IMR-90 (cell line): ENCODE data around the gene SMAD7. TPM values are rescaled to one million over a fixed set of nuclear protein-coding genes. Genes with fewer than 3 reads are reported as not detected.

Experiments
- ATAC-seq: fragments of 200-7000 bp; cut with Tn5 transposase; 2 replicates; pipeline ENCODE4 v1.9.1; 2020; ENCODE audit warnings: low read depth, mild to moderate bottlenecking, moderate library complexity
- BruUV-seq: library from RNA; stranded (reverse); fragments of 400-500 nt; replicated peaks from 2 replicates; lab custom pipeline; 2021; lab: Mats Ljungman, UMichigan
- CTCF ChIA-PET: fragments of 300-600 bp; formaldehyde crosslinking; extraction: SDS; loops from one replicate; lab custom pipeline; 2021; ENCODE audit warnings: antibody characterized with exemption; lab: Yijun Ruan, JAX
- POLR2A ChIA-PET: fragments of 300-600 bp; sonication (Branson Sonifier 250); formaldehyde crosslinking; loops from one replicate; lab custom pipeline; 2022; ENCODE audit warnings: antibody characterized with exemption; ENCODE audit not compliant: unreplicated experiment; lab: Charles Lee
- DNase-seq: peaks from one replicate; pipeline ENCODE4 v3.0.0; 2013
- H2AFZ ChIP-seq: replicated peaks from 2 replicates; pipeline ENCODE3; 2013; ENCODE audit warnings: low read length, mild to moderate bottlenecking; ENCODE audit not compliant: poor library complexity
- H2AK5ac ChIP-seq: 2 replicates; pipeline ENCODE4 v1.6.1; 2013; ENCODE audit warnings: low read depth, low read length, inconsistent platforms
- H2AK9ac ChIP-seq: replicated peaks from 2 replicates; pipeline ENCODE3; 2013; ENCODE audit warnings: mild to moderate bottlenecking, low read depth, low read length, moderate library complexity; ENCODE audit not compliant: poor library complexity
- H2BK120ac ChIP-seq: 2 replicates; pipeline ENCODE4 v1.6.1; 2013; ENCODE audit warnings: low read depth, low read length, inconsistent platforms
- H2BK15ac ChIP-seq: 3 replicates; pipeline ENCODE4 v1.6.1; 2013; ENCODE audit warnings: low read depth, low read length, inconsistent platforms
- H2BK20ac ChIP-seq: 2 replicates; pipeline ENCODE4 v1.6.1; 2013; ENCODE audit warnings: low read depth, mild to moderate bottlenecking, inconsistent platforms, low read length, moderate library complexity
- H2BK5ac ChIP-seq: 2 replicates; pipeline ENCODE4 v1.6.1; 2013; ENCODE audit warnings: mild to moderate bottlenecking, low read depth, low read length, inconsistent platforms; ENCODE audit not compliant: poor library complexity, severe bottlenecking
- H3K14ac ChIP-seq: replicated peaks from 2 replicates; pipeline ENCODE4 v1.6.1; 2013; ENCODE audit warnings: low read depth, low read length, inconsistent platforms
- H3K18ac ChIP-seq: 2 replicates; pipeline ENCODE4 v1.6.1; 2013; ENCODE audit warnings: low read depth, low read length, control low read depth
- H3K23ac ChIP-seq: 2 replicates; pipeline ENCODE4 v1.6.1; 2013; ENCODE audit warnings: low read depth, low read length, inconsistent platforms
- H3K27ac ChIP-seq: 2 replicates; pipeline ENCODE4 v1.5.1; 2013; ENCODE audit warnings: mild to moderate bottlenecking, control low read depth, low read length; ENCODE audit not compliant: insufficient read depth
- H3K27me3 ChIP-seq: 2 replicates; pipeline ENCODE4 v1.6.1; 2013; ENCODE audit warnings: low read length; ENCODE audit not compliant: control insufficient read depth, insufficient read depth
- H3K36me3 ChIP-seq: 2 replicates; pipeline ENCODE4 v1.6.1; 2013; ENCODE audit warnings: low read length, mixed read lengths; ENCODE audit not compliant: control insufficient read depth, insufficient read depth
- H3K4ac ChIP-seq: 2 replicates; pipeline ENCODE4 v1.6.1; 2013; ENCODE audit warnings: low read depth, low read length, inconsistent platforms
- H3K4me1 ChIP-seq: 2 replicates; pipeline ENCODE4 v1.6.1; 2013; ENCODE audit warnings: low read length, mixed read lengths; ENCODE audit not compliant: control insufficient read depth, insufficient read depth
- H3K4me2 ChIP-seq: 2 replicates; pipeline ENCODE4 v1.6.1; 2013; ENCODE audit warnings: low read depth, mild to moderate bottlenecking, control low read depth, low read length, moderate library complexity
- H3K4me3 ChIP-seq: 2 replicates; pipeline ENCODE4 v1.5.1; 2013; ENCODE audit warnings: low read depth, mild to moderate bottlenecking, control low read depth, low read length, moderate library complexity; ENCODE audit not compliant: insufficient read depth
- H3K56ac ChIP-seq: 2 replicates; pipeline ENCODE4 v1.6.1; 2013; ENCODE audit warnings: low read length, inconsistent platforms; ENCODE audit not compliant: insufficient read depth; ENCODE audit errors: extremely low read depth
- H3K79me1 ChIP-seq, 2 experiments: 2 replicates each; pipeline ENCODE4 v1.6.1; 2013; ENCODE audit warnings: low read length in 2 of 2, inconsistent platforms in 1 of 2, low read depth in 1 of 2
- H3K9ac ChIP-seq: 2 replicates; pipeline ENCODE4 v1.6.1; 2013; ENCODE audit warnings: low read depth, low read length, control low read depth
- H3K9me1 ChIP-seq: 2 replicates; pipeline ENCODE4 v1.6.1; 2013; ENCODE audit warnings: low read length, inconsistent platforms; ENCODE audit not compliant: insufficient read depth
- H3K9me3 ChIP-seq: 2 replicates; pipeline ENCODE4 v1.6.1; 2013; ENCODE audit warnings: low read length; ENCODE audit not compliant: control insufficient read depth, insufficient read depth
- H4K20me1 ChIP-seq: 2 replicates; pipeline ENCODE4 v1.6.1; 2013; ENCODE audit warnings: low read length, inconsistent platforms; ENCODE audit not compliant: insufficient read depth
- H4K5ac ChIP-seq: 2 replicates; pipeline ENCODE4 v1.6.1; 2013; ENCODE audit warnings: mild to moderate bottlenecking, low read depth, low read length, control low read depth
- H4K8ac ChIP-seq, 2 experiments: 2 replicates each; pipeline ENCODE4 v1.6.1; 2013; ENCODE audit warnings: low read depth in 2 of 2, low read length in 2 of 2, control low read depth in 1 of 2, inconsistent platforms in 1 of 2
- H4K91ac ChIP-seq: 2 replicates; pipeline ENCODE4 v1.6.1; 2013; ENCODE audit warnings: low read depth, low read length, inconsistent platforms; ENCODE audit not compliant: insufficient read depth
- CHD1 ChIP-seq: IDR thresholded peaks from 2 replicates; pipeline ENCODE4 v1.6.1; 2012; ENCODE audit warnings: low read depth, low read length, improper control_type of control experiment
- CTCF ChIP-seq: conservative IDR thresholded peaks from 2 replicates; pipeline ENCODE4 v1.5.1; 2012; ENCODE audit warnings: mild to moderate bottlenecking, low read depth, low read length, improper control_type of control experiment
- FOS ChIP-seq: fragments of 150-350 bp; IDR thresholded peaks from 2 replicates; pipeline ENCODE4 v1.6.1; 2016; ENCODE audit warnings: low read depth, low read length
- MAZ ChIP-seq: IDR thresholded peaks from 2 replicates; pipeline ENCODE4 v1.6.1; 2012; ENCODE audit warnings: low read depth, mild to moderate bottlenecking, low read length, improper control_type of control experiment, moderate library complexity, borderline replicate concordance
- NFE2L2 ChIP-seq: fragments of 150-350 bp; IDR thresholded peaks from 2 replicates; pipeline ENCODE4 v1.6.1; 2016; ENCODE audit warnings: low read depth, mild to moderate bottlenecking, low read length
- RCOR1 ChIP-seq: IDR thresholded peaks from 2 replicates; pipeline ENCODE4 v1.6.1; 2012; ENCODE audit warnings: mild to moderate bottlenecking, low read length, improper control_type of control experiment; ENCODE audit not compliant: insufficient replicate concordance
- USF2 ChIP-seq: fragments of 150-350 bp; IDR thresholded peaks from 2 replicates; pipeline ENCODE4 v1.6.1; 2017; ENCODE audit warnings: mild to moderate bottlenecking, antibody characterized with exemption, low read length, low read depth
- WGBS, 2 experiments: methylation state at CpG; one replicate each; pipeline versions ENCODE4 v1.1.5 to v1.1.7; 2013; ENCODE audit warnings: missing lambda C conversion rate in 2 of 2; ENCODE audit not compliant: insufficient read length in 1 of 2; ENCODE audit errors: extremely low coverage in 2 of 2; 5-methylcytosine and 5-hydroxymethylcytosine counted together
- dilution Hi-C: fragments of 300-500 bp; cut with HindIII; formaldehyde crosslinking; loops from one replicate; pipeline ENCODE4 v1.14.3; 2018; ENCODE audit warnings: low sequenced_read_pairs; ENCODE audit not compliant: unreplicated experiment
- in situ Hi-C: fragments of 300-500 bp; cut with MboI; formaldehyde crosslinking; loops from 3 replicates; pipeline ENCODE4 v1.14.3; 2019; ENCODE audit warnings: low sequenced_read_pairs, inconsistent platforms, mixed read lengths
- intact Hi-C: fragments of 100-400 bp; cut with micrococcal nuclease; formaldehyde crosslinking; loops from 2 replicates; pipeline ENCODE4 v1.10.0; 2022
- polyA plus RNA-seq, 3 experiments: library from polyadenylated mRNA; depleted of rRNA; stranded (reverse); fragments of >200 nt; gene quantifications; 2 replicates each; pipeline ENCODE4 v1.2.3, GENCODE V29; 2012; ENCODE audit warnings: low replicate concordance in 1 of 3
- total RNA-seq: library from RNA; depleted of rRNA; stranded (reverse); fragments of >200 nt; gene quantifications from 2 replicates; pipeline ENCODE4 v1.2.3, GENCODE V29; 2012

SMAD7 gene
- total and polyA plus RNA-seq, 2 of the 4 experiments (the other 2 are of a cell fraction): 15.8 to 17.6 TPM

DNA sequence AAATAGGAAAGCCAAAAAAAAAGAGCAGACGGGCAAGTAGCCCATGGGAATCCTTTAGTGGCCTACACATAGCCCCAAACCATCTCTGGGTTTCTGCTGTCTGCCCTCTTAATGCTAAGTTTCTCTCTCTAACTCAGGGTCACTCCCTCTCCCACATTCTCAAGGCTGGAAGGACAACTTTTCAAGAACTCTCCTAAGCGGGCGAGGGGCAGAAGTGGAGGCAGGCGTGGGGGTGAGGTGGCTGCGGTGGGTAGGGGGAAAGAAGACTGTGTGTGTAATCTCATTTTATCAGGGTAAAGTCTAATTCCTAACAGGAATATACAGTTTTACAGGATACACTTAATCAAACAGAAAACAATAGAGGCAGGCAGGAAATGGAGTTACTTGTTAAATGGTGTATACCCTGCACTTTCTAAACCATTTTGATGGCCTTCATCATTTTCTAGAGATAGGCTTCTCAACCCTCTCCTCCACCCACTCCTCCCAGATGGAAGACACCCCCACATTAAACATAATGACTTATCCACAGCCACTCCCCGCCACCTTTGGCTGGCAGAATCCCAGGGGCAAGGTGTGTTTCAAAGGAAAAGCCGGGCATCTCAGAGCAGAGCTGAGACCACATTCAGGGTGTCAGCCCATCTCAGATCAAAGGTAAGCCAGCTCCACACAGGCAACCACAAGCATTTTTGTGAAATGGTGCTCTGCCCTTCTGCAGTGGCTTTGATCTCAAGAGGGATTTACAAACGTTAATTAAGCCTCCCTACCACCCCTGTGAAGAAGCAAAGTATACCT lies 6.8 kb downstream of the SMAD7 start:
- no peak overlapping the region; the same call in 1 of the 2 replicates for H3K27ac ChIP-seq

More for the DNA sequence above, 6.8 kb downstream of the SMAD7 start:
- Histone ChIP-seq H3K27me3 (no peaks in the 10 kb centered on the region), H2BK120ac (peak overlapping the region; percentile 79), H3K4me3 (no peak overlapping the region), H2AK9ac (no peak overlapping the region), H2AK5ac (peak overlapping the region; percentile 82), H3K14ac (peak overlapping the region; percentile 90), H4K91ac (peak overlapping the region; percentile 64), H3K9me1 (peaks cover 35% of the 10 kb centered on the region), H4K5ac (peak overlapping the region; percentile 9; the same call in 1 of the 2 replicates), H3K4me1 (peaks cover 54% of the 10 kb centered on the region), H3K36me3 (peaks cover 35% of the 10 kb centered on the region), H4K20me1 (peaks cover 97% of the 10 kb centered on the region), H3K18ac (peak overlapping the region; percentile 26; the same call in 1 of the 2 replicates), H3K9me3 (no peaks in the 10 kb centered on the region), H2BK20ac (peak overlapping the region; percentile 66), H3K23ac (peak overlapping the region; percentile 50), H3K9ac (0 out of 2 replicates have a peak overlapping the region, but pooled peaks have one; percentile 14), H3K4me2 (peak overlapping the region; percentile 71), H3K79me1 (peaks cover 4 to 79% of the 10 kb centered on the region in 2 experiments; a peak in 2 of 4 replicates), H2BK5ac (peak overlapping the region; percentile 43), H2BK15ac (peak overlapping the region; percentile 83; the same call in 1 of the 3 replicates), H2AFZ (no peak overlapping the region), H3K4ac (peak overlapping the region; percentile 82), H4K8ac (peak overlapping the region; percentile 42 to 72; a peak in 2 of 4 replicates), H3K56ac (no peak overlapping the region)
- WGBS, 2 experiments: 83% methylated on average over 1 of the region's 8 CpGs; no CpG with 5 or more reads in 1 of the 2 experiments
- in situ Hi-C loops (loop anchor here (5.0 to 25.0 kb wide), 4 partner anchors 162 to 407 kb away; partner anchors contain the start of gene CTIF), intact Hi-C loops (loop anchor here (5.0 kb wide), 1 partner anchor 117 kb away; no protein-coding TSS in a partner anchor), dilution Hi-C loops (no loop called here)
- CTCF ChIA-PET: no interaction called here
- ATAC-seq: no peak
- POLR2A ChIA-PET: no interaction called here
- TF ChIP-seq MAZ (no peak), NFE2L2 (no peak), CHD1 (0 out of 2 replicates have a peak, but pooled peaks have one; percentile 28), RCOR1 (no peak), FOS (no peak), CTCF (no peak), USF2 (no peak)
- DNase-seq: no peak
- BruUV-seq: no TSS peak
